Panc1 (cell line): ENCODE data around the gene UMAD1.

Source experiments
- POLR2AphosphoS5 ChIP-seq: IDR thresholded peaks from 2 replicates; pipeline ENCODE4 v1.6.1; 2012; ENCODE audit warnings: mild to moderate bottlenecking, low read depth, low read length, moderate library complexity
- SIN3A ChIP-seq: IDR thresholded peaks from 2 replicates; pipeline ENCODE4 v1.6.1; 2012; ENCODE audit warnings: low read depth, mild to moderate bottlenecking, low read length, moderate library complexity, borderline replicate concordance; ENCODE audit not compliant: insufficient read depth
- TF ChIP-seq, protein P1 (sequence below): fragments of 450-650 bp; IDR thresholded peaks from 2 replicates; pipeline ENCODE4 v1.5.1; 2017; ENCODE audit warnings: mild to moderate bottlenecking
- TF ChIP-seq, protein P2 (sequence below), 2 experiments: IDR thresholded peaks; 2 replicates each; pipeline ENCODE4 v1.6.1; 2011 to 2012; ENCODE audit warnings: low read depth in 2 of 2, control low read depth in 1 of 2, low read length in 1 of 2, mild to moderate bottlenecking in 1 of 2, moderate library complexity in 1 of 2; ENCODE audit not compliant: insufficient read depth in 1 of 2

GRCh38 chr7:7820409-7820808 lies 179.9 kb downstream of the UMAD1 start:
- TF ChIP-seq, protein P1, sequence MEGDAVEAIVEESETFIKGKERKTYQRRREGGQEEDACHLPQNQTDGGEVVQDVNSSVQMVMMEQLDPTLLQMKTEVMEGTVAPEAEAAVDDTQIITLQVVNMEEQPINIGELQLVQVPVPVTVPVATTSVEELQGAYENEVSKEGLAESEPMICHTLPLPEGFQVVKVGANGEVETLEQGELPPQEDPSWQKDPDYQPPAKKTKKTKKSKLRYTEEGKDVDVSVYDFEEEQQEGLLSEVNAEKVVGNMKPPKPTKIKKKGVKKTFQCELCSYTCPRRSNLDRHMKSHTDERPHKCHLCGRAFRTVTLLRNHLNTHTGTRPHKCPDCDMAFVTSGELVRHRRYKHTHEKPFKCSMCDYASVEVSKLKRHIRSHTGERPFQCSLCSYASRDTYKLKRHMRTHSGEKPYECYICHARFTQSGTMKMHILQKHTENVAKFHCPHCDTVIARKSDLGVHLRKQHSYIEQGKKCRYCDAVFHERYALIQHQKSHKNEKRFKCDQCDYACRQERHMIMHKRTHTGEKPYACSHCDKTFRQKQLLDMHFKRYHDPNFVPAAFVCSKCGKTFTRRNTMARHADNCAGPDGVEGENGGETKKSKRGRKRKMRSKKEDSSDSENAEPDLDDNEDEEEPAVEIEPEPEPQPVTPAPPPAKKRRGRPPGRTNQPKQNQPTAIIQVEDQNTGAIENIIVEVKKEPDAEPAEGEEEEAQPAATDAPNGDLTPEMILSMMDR = no peak
- TF ChIP-seq, protein P2, sequence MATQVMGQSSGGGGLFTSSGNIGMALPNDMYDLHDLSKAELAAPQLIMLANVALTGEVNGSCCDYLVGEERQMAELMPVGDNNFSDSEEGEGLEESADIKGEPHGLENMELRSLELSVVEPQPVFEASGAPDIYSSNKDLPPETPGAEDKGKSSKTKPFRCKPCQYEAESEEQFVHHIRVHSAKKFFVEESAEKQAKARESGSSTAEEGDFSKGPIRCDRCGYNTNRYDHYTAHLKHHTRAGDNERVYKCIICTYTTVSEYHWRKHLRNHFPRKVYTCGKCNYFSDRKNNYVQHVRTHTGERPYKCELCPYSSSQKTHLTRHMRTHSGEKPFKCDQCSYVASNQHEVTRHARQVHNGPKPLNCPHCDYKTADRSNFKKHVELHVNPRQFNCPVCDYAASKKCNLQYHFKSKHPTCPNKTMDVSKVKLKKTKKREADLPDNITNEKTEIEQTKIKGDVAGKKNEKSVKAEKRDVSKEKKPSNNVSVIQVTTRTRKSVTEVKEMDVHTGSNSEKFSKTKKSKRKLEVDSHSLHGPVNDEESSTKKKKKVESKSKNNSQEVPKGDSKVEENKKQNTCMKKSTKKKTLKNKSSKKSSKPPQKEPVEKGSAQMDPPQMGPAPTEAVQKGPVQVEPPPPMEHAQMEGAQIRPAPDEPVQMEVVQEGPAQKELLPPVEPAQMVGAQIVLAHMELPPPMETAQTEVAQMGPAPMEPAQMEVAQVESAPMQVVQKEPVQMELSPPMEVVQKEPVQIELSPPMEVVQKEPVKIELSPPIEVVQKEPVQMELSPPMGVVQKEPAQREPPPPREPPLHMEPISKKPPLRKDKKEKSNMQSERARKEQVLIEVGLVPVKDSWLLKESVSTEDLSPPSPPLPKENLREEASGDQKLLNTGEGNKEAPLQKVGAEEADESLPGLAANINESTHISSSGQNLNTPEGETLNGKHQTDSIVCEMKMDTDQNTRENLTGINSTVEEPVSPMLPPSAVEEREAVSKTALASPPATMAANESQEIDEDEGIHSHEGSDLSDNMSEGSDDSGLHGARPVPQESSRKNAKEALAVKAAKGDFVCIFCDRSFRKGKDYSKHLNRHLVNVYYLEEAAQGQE (IDR thresholded peaks at IDR 0.05; ENCODE audit: insufficient read depth in 1 of 2, low read depth in 2 of 2, low read length in 1 of 2) = no peak
- TF ChIP-seq SIN3A (no peak), POLR2AphosphoS5 (no peak)
